Naive thymus-derived CD8-positive, alpha-beta T cell (primary cell): ENCODE data around the gene RICTOR. TPM values are rescaled to one million over a fixed set of nuclear protein-coding genes. Genes with fewer than 3 reads are reported as not detected.

Experiments used
- ATAC-seq, 2 donors: fragments of 150-1000 bp; cut with Tn5 transposase in 1 of 2; sonication (Bioruptor Pico), chemical (Tn5 transposase) in 1 of 2; 1 replicate in 1 of 2; 2 replicates in 1 of 2; pipeline ENCODE4 v1.10.0; 2021; ENCODE audit warnings: mild to moderate bottlenecking in 2 of 2, moderate library complexity in 2 of 2
- POLR2A ChIA-PET: fragments of 350-600 bp; sonication (Branson Sonifier 250); formaldehyde crosslinking; loops from one replicate; lab custom pipeline; 2021; ENCODE audit warnings: antibody characterized with exemption; lab: Charles Lee
- DNase-seq, 10 donors: peaks; one replicate each; pipeline versions ENCODE4 v3.0.0 to v3.0.0-alpha.2; 2020 to 2022
- H3K27ac Mint-ChIP-seq, 10 donors: one replicate each; pipeline ENCODE4 v1.8.0; 2020 to 2022; ENCODE audit warnings: mild to moderate bottlenecking in 10 of 10, mixed read lengths in 10 of 10, moderate library complexity in 4 of 10, inconsistent platforms in 1 of 10
- H3K27me3 Mint-ChIP-seq, 5 donors: one replicate each; pipeline ENCODE4 v1.8.0; 2021 to 2022; ENCODE audit warnings: mixed read lengths in 5 of 5
- H3K36me3 Mint-ChIP-seq, 3 donors: one replicate each; pipeline ENCODE4 v1.8.0; 2020 to 2022; ENCODE audit warnings: mixed read lengths in 3 of 3, mild to moderate bottlenecking in 2 of 3, inconsistent platforms in 1 of 3
- H3K4me1 Mint-ChIP-seq, 4 donors: one replicate each; pipeline ENCODE4 v1.8.0; 2021 to 2022; ENCODE audit warnings: mixed read lengths in 4 of 4
- H3K4me3 Mint-ChIP-seq, 10 donors: one replicate each; pipeline ENCODE4 v1.8.0; 2020 to 2022; ENCODE audit warnings: mild to moderate bottlenecking in 10 of 10, mixed read lengths in 10 of 10, moderate library complexity in 6 of 10, inconsistent platforms in 1 of 10
- H3K9me3 Mint-ChIP-seq, 9 donors: one replicate each; pipeline ENCODE4 v1.8.0; 2020 to 2022; ENCODE audit warnings: mixed read lengths in 9 of 9, mild to moderate bottlenecking in 3 of 9, inconsistent platforms in 1 of 9, moderate library complexity in 1 of 9
- polyA plus RNA-seq, 3 donors: library from polyadenylated mRNA; unstranded; fragments of 300-500 nt; fragmentation: Illumina TruSeq; gene quantifications; one replicate each; pipeline ENCODE4 v1.2.3, GENCODE V29; 2021
- total RNA-seq, 8 experiments: library from RNA in 2 of 8; stranded (reverse) in 2 of 8; gene quantifications; one replicate each; pipeline ENCODE4 v1.2.3 and lab custom pipeline; 2021 to 2026

Gene RICTOR
- total and polyA plus RNA-seq, 5 experiments from 2014 or later = 9.1 to 102 (median 14.7) TPM

DNA sequence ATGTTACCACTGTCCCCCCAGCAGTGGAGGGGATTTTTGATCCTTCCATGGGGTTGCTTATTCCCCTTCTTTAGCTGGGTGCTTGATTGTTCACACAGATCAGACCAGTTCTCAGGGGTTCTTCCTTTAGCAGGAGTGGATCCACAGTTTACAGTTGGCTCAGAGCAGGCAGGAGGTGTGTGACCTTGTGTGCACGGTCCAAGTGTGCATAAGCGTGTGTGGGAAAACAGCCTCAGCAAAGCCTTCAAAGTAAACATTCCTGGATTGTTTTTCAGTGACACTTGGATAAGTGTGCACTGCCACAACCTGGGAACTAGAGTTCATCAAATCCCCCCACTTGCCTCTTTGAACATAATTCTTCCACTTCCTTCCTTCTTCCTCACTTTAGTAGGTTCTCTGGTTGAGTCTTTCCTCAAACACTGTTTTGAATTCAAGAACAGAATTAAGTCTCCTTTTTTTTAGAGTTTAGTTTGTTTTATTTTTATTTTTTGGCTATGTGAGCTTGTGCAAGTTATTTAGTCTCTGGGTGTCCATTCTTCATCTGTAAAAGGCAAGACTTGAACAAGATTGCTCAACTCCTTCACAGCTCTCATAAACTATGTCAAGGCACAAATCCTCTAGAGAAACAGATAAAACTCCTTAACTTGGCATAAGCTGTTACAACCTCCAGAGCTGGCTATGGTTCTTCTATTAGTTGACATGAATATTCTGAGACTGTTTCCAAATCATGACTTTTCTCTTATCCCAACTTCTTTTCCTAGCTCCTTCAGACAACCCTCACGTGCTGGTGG, 150.3 kb downstream of the RICTOR start:
- Mint-ChIP-seq H3K9me3 (no peaks in the 10 kb centered on the region), H3K27ac (no peak overlapping the region), H3K27me3 (peaks cover 25 to 55% (median 36%) of the 10 kb centered on the region in 5 donors), H3K36me3 (no peaks in the 10 kb centered on the region), H3K4me3 (no peak overlapping the region), H3K4me1 (no peaks in the 10 kb centered on the region)
- DNase-seq (no peak), ATAC-seq (no peak)
- POLR2A ChIA-PET = no interaction called here

DNA sequence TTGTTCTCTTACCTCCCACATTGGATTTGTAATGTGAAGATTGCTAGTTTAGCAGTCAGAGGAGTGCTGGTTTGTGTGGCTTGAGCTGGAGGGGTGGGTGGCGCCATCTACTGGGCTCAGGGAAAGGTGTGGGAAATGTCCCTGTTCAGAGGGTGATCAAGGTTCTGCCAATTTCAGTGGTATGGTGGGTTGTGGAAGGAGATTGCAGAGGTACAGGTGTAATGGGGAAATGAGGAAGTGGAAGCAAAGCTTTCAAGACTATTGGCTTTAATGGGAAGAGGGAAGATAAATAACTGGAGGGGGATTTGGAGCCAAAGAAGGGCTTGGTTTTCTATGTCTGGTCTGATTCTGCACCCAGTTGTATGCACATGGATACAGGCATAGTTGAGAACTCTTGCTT, 152.0 kb downstream of the RICTOR start:
- DNase-seq (peak in 8 of 10 donors; percentile 18 to 43 (median 22)), ATAC-seq (peak in 1 of 2 donors; percentile 67)
- Mint-ChIP-seq H3K36me3 (no peaks in the 10 kb centered on the region), H3K27me3 (peaks cover 20 to 57% (median 32%) of the 10 kb centered on the region in 5 donors), H3K27ac (no peak overlapping the region), H3K9me3 (no peaks in the 10 kb centered on the region), H3K4me3 (no peak overlapping the region), H3K4me1 (no peaks in the 10 kb centered on the region)
- POLR2A ChIA-PET = no interaction called here

DNA sequence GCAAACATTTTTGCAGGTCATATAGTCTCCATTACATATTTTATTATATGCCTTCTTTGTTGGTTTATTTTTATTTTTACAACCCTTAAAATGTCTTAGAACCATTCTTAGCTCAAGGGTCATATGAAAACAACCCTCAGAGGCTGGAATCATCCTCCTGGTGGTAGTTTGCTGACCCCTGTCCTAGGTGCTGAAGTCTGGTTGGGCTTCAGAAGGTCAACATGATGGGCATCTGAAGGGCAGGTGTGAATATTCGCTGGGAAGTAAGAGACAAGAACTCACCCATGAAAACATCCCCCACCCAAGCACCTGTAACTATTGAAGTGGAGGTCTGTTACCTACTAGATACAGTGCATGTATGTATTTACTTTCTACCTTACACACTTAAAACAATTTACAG, 153.0 kb downstream of the RICTOR start:
- POLR2A ChIA-PET = no interaction called here
- H3K27me3 Mint-ChIP-seq = peaks cover 15 to 51% (median 25%) of the 10 kb centered on the region in 5 donors
- no peaks in the 10 kb centered on the region for H3K9me3 Mint-ChIP-seq
- H3K4me3 Mint-ChIP-seq = no peak overlapping the region
- DNase-seq (no peak), ATAC-seq (no peak)
- H3K4me1 Mint-ChIP-seq = no peaks in the 10 kb centered on the region
- H3K36me3 Mint-ChIP-seq = no peaks in the 10 kb centered on the region
- no peak overlapping the region for H3K27ac Mint-ChIP-seq

DNA sequence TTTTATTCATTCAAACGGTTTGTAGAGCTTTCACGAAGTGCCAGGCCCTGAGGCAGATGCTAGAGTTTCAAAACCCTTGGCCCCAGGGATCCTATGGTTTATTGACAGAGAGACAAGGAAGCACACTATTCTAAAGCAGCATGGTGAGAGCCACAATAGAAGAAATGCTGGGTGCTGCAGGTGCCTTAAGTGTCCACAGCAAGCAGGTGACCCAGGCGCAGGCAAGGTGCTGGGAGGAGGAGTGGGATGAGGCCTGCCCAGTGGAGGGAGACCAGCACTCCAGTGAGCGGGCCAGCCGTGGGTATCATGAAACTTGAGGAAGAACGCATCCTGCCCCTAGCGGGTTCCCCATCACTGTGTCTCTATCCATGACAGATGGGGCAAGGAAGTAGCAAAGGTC, 157.4 kb downstream of the RICTOR start:
- POLR2A ChIA-PET = no interaction called here
- Mint-ChIP-seq H3K4me3 (no peak overlapping the region), H3K36me3 (no peaks in the 10 kb centered on the region), H3K4me1 (no peaks in the 10 kb centered on the region), H3K9me3 (no peaks in the 10 kb centered on the region), H3K27me3 (peaks cover 1 to 30% (median 7%) of the 10 kb centered on the region in 5 donors), H3K27ac (no peak overlapping the region)
- no peak for ATAC-seq
- no peak for DNase-seq

- H3K36me3 Mint-ChIP-seq = peaks cover 0 to 16% (median 1%) of the 10 kb centered on the region in 3 donors
- no peak overlapping the region for H3K27ac Mint-ChIP-seq
- H3K9me3 Mint-ChIP-seq = peaks cover 0 to 21% (median 11%) of the 10 kb centered on the region in 9 donors
- no peaks in the 10 kb centered on the region for H3K4me1 Mint-ChIP-seq
- DNase-seq (no peak), ATAC-seq (no peak)
- H3K27me3 Mint-ChIP-seq = peaks cover 12 to 33% (median 28%) of the 10 kb centered on the region in 5 donors
- POLR2A ChIA-PET = no interaction called here
- no peak overlapping the region for H3K4me3 Mint-ChIP-seq
Measured at GRCh38 chr5:38913714-38914113, 160.5 kb downstream of the RICTOR start.

DNA sequence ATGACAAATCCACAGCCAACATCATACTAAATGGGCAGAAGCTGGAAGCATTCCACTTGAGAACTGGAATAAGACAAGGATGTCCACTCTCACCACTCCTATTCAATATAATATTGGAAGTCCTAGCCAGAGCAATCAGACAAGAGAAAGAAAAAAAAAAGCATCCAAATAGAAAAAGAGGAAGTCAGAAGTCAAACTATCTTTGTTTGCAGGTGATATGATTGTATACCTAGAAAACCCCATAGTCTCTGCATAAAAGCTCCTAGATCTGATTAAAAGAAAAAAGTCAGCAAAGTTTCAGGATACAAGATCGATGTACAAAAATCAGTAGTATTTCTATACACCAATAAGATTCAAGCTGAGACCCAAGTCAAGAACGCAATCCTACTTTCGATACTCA, 162.3 kb downstream of the RICTOR start:
- Mint-ChIP-seq H3K9me3 (peaks cover 0 to 23% (median 12%) of the 10 kb centered on the region in 9 donors), H3K27me3 (peaks cover 12 to 51% (median 30%) of the 10 kb centered on the region in 5 donors), H3K27ac (no peak overlapping the region), H3K4me3 (no peak overlapping the region), H3K4me1 (no peaks in the 10 kb centered on the region), H3K36me3 (peaks cover 0 to 20% (median 1%) of the 10 kb centered on the region in 3 donors)
- POLR2A ChIA-PET = no interaction called here
- DNase-seq (no peak), ATAC-seq (no peak)

GRCh38 chr5:38906503-38906902, 167.7 kb downstream of the RICTOR start:
- no peaks in the 10 kb centered on the region for H3K4me1 Mint-ChIP-seq
- POLR2A ChIA-PET = no interaction called here
- ATAC-seq (no peak), DNase-seq (no peak)
- H3K9me3 Mint-ChIP-seq = peaks cover 8 to 38% (median 14%) of the 10 kb centered on the region in 9 donors
- no peak overlapping the region for H3K4me3 Mint-ChIP-seq
- H3K27me3 Mint-ChIP-seq = peaks cover 11 to 75% (median 27%) of the 10 kb centered on the region in 5 donors
- H3K36me3 Mint-ChIP-seq = peaks cover 0 to 40% (median 3%) of the 10 kb centered on the region in 3 donors
- H3K27ac Mint-ChIP-seq = no peak overlapping the region

DNA sequence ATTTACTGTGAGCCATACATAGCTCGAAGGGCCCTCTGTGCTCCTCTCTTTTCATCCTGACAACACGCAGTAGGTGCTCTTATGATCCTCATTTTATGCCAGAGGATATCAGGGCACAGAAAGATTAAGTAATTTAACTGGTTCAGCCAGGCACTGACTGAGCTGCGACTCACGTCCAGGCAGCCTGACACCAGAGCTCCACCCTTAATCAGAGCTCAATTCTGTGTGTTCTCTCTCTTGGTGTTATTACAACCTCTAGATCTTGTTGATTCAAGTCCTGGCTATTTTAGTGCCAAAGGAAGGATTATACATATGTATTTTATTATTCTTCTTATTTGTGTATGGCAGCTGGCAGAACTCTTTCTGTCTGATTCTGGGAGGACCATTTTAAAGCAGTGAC, 168.7 kb downstream of the RICTOR start:
- H3K9me3 Mint-ChIP-seq = peaks cover 8 to 38% (median 14%) of the 10 kb centered on the region in 9 donors
- H3K4me1 Mint-ChIP-seq = no peaks in the 10 kb centered on the region
- peaks cover 10 to 75% (median 23%) of the 10 kb centered on the region in 5 donors for H3K27me3 Mint-ChIP-seq
- H3K4me3 Mint-ChIP-seq = no peak overlapping the region
- no peak for ATAC-seq
- DNase-seq = no peak
- POLR2A ChIA-PET = no interaction called here
- peaks cover 0 to 40% (median 1%) of the 10 kb centered on the region in 3 donors for H3K36me3 Mint-ChIP-seq
- no peak overlapping the region for H3K27ac Mint-ChIP-seq

- Mint-ChIP-seq H3K4me1 (no peaks in the 10 kb centered on the region), H3K27ac (no peak overlapping the region), H3K36me3 (peaks cover 0 to 23% (median 3%) of the 10 kb centered on the region in 3 donors), H3K4me3 (no peak overlapping the region), H3K9me3 (peaks cover 10 to 39% (median 21%) of the 10 kb centered on the region in 9 donors), H3K27me3 (peaks cover 10 to 48% (median 12%) of the 10 kb centered on the region in 5 donors)
- DNase-seq (no peak), ATAC-seq (no peak)
- POLR2A ChIA-PET = no interaction called here
Measured at GRCh38 chr5:38899936-38900335, 174.3 kb downstream of the RICTOR start.

DNA sequence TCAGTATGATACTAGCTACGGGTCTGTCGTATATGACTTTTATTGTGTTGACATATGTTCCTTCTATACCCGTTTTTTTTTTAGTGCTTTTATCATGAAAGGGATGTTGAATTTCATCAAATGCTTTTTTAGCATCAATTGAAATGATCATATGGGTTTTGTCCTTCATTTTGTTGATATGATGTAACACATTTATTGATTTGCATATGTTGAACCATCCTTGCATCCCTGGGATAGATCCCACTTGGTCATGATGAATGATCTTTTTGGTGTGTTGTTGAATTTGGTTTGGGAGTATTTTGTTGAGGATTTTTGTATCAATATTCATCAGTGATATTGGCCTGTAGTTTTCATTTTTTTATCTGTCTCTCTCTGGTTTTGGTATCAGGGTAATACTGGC, 177.4 kb downstream of the RICTOR start:
- Mint-ChIP-seq H3K27ac (no peak overlapping the region), H3K36me3 (peaks cover 0 to 8% (median 4%) of the 10 kb centered on the region in 3 donors), H3K4me3 (no peak overlapping the region), H3K27me3 (peaks cover 11 to 34% (median 13%) of the 10 kb centered on the region in 5 donors), H3K4me1 (no peaks in the 10 kb centered on the region), H3K9me3 (peaks cover 13 to 45% (median 29%) of the 10 kb centered on the region in 9 donors)
- DNase-seq (no peak), ATAC-seq (no peak)
- POLR2A ChIA-PET = no interaction called here

- Mint-ChIP-seq H3K4me1 (no peaks in the 10 kb centered on the region), H3K36me3 (peaks cover 0 to 8% (median 0%) of the 10 kb centered on the region in 3 donors), H3K27ac (no peak overlapping the region), H3K4me3 (no peak overlapping the region), H3K9me3 (peaks cover 13 to 45% (median 25%) of the 10 kb centered on the region in 9 donors), H3K27me3 (peaks cover 14 to 31% (median 20%) of the 10 kb centered on the region in 5 donors)
- POLR2A ChIA-PET = no interaction called here
- DNase-seq (no peak), ATAC-seq (no peak)
Measured at GRCh38 chr5:38892363-38892762, 181.8 kb downstream of the RICTOR start.

GRCh38 chr5:38891563-38891962, 182.6 kb downstream of the RICTOR start:
- DNase-seq (no peak), ATAC-seq (no peak)
- Mint-ChIP-seq H3K36me3 (peaks cover 0 to 8% (median 0%) of the 10 kb centered on the region in 3 donors), H3K9me3 (peaks cover 8 to 38% (median 21%) of the 10 kb centered on the region in 9 donors), H3K4me3 (no peak overlapping the region), H3K27me3 (peaks cover 14 to 31% (median 20%) of the 10 kb centered on the region in 5 donors), H3K27ac (no peak overlapping the region), H3K4me1 (no peaks in the 10 kb centered on the region)
- POLR2A ChIA-PET = no interaction called here

- peaks cover 0 to 7% (median 0%) of the 10 kb centered on the region in 3 donors for H3K36me3 Mint-ChIP-seq
- no peak overlapping the region for H3K4me3 Mint-ChIP-seq
- ATAC-seq (no peak), DNase-seq (no peak)
- no peaks in the 10 kb centered on the region for H3K4me1 Mint-ChIP-seq
- POLR2A ChIA-PET = no interaction called here
- H3K9me3 Mint-ChIP-seq = peaks cover 0 to 23% (median 9%) of the 10 kb centered on the region in 9 donors
- H3K27ac Mint-ChIP-seq = no peak overlapping the region
- H3K27me3 Mint-ChIP-seq = peaks cover 10 to 31% (median 23%) of the 10 kb centered on the region in 5 donors
Measured at GRCh38 chr5:38889424-38889823, 184.8 kb downstream of the RICTOR start.
